ENCODE measurements around the gene CCL13. TPM values are rescaled to one million over a fixed set of nuclear protein-coding genes. Genes with fewer than 3 reads are reported as not detected.

The CCL13 gene
- total and polyA plus RNA-seq, 10 of the 15 experiments (the other 5 are each of a cell fraction or from before 2014, with no cell fraction given), result not detected

DNA sequence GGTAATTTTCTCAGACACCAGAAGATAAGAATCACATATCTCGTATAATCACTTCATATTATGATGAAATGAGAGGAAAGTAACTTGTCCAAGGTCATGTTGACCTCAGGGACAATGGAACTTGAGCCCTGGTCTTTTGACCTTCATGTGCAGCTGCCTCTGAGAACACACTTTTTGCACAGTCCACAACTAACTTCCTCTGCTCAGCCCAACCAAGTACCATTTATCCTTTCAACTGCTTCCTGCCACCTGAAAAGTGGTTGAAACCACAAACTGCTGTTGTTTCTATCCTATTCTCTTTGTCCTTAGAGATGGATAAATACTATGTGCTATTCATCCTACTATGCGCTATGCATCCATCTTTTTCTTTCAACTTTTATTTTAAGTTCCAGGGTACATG, 9.1 kb downstream of the CCL13 start (continued):
- TF ChIP-seq SKIL (IDR thresholded peaks at IDR 0.05; ENCODE audit: low read depth, poor library complexity, severe bottlenecking) (no peak), WRNIP1 (IDR thresholded peaks at IDR 0.05; ENCODE audit: borderline replicate concordance, low read depth, low read length) (no peak)
- TF ChIP-seq, protein P1, sequence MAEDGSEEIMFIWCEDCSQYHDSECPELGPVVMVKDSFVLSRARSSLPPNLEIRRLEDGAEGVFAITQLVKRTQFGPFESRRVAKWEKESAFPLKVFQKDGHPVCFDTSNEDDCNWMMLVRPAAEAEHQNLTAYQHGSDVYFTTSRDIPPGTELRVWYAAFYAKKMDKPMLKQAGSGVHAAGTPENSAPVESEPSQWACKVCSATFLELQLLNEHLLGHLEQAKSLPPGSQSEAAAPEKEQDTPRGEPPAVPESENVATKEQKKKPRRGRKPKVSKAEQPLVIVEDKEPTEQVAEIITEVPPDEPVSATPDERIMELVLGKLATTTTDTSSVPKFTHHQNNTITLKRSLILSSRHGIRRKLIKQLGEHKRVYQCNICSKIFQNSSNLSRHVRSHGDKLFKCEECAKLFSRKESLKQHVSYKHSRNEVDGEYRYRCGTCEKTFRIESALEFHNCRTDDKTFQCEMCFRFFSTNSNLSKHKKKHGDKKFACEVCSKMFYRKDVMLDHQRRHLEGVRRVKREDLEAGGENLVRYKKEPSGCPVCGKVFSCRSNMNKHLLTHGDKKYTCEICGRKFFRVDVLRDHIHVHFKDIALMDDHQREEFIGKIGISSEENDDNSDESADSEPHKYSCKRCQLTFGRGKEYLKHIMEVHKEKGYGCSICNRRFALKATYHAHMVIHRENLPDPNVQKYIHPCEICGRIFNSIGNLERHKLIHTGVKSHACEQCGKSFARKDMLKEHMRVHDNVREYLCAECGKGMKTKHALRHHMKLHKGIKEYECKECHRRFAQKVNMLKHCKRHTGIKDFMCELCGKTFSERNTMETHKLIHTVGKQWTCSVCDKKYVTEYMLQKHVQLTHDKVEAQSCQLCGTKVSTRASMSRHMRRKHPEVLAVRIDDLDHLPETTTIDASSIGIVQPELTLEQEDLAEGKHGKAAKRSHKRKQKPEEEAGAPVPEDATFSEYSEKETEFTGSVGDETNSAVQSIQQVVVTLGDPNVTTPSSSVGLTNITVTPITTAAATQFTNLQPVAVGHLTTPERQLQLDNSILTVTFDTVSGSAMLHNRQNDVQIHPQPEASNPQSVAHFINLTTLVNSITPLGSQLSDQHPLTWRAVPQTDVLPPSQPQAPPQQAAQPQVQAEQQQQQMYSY (CRISPR knock-in tag; IDR thresholded peaks at IDR 0.05), result no peak

GRCh38 chr17:34366010-34366409, 9.7 kb downstream of the CCL13 start:
- WGBS (ENCODE audit: insufficient coverage, insufficient replicate concordance, low lambda C conversion rate, missing lambda C conversion rate), result no CpG with 5 or more reads among the region's 1 CpG
- Histone ChIP-seq H4K20me1 (ENCODE audit: control insufficient read depth, insufficient read depth) (no peaks in the 10 kb centered on the region), H3K36me3 (ENCODE audit: control insufficient read depth in 2 of 2, insufficient read depth in 2 of 2, low read length in 1 of 2) (no peaks in the 10 kb centered on the region), H2AFZ (ENCODE audit: control insufficient read depth, low read depth, low read length) (no peak overlapping the region), H3K27ac (ENCODE audit: control insufficient read depth, insufficient read depth) (no peak overlapping the region), H3K27me3 (replicated peaks in 1 of 2; ENCODE audit: control insufficient read depth in 2 of 2, insufficient read depth in 2 of 2, low read length in 1 of 2) (peaks cover 2 to 18% of the 10 kb centered on the region in 2 experiments), H3K9ac (ENCODE audit: control insufficient read depth, insufficient read depth, low read length) (no peak overlapping the region), H3K4me2 (ENCODE audit: control insufficient read depth, insufficient read depth) (no peak overlapping the region), H3K79me2 (ENCODE audit: control insufficient read depth, insufficient read depth, low read length) (no peaks in the 10 kb centered on the region), H3K9me3 (replicated peaks; ENCODE audit: control insufficient read depth, insufficient read depth, low read length) (no peaks in the 10 kb centered on the region), H3K4me1 (ENCODE audit: control insufficient read depth, insufficient read depth, low read length) (peaks cover 11% of the 10 kb centered on the region), H3K4me3 (no peak overlapping the region)
- DNase-seq (ENCODE audit: low read depth, low spot score), result no peak
- BruUV-seq (replicated peaks), result no TSS peak
- ATAC-seq, result no peak
- ChIA-PET POLR2A (no interaction called here), CTCF (interaction anchor here (1.2 kb wide), 1 partner anchor 8 kb away, joined by 4 read pairs; no protein-coding TSS in a partner anchor), RAD21 (ENCODE audit: unreplicated experiment) (no interaction called here), SMC1A (ENCODE audit: uncharacterized antibody, unreplicated experiment) (no interaction called here)
- intact Hi-C loops (cut with micrococcal nuclease; ENCODE audit: unreplicated experiment), result no loop called here
- in situ Hi-C loops (cut with MboI), result no loop called here
- FAIRE-seq, result no peak
- TF ChIP-seq ATF3 (IDR thresholded peaks at IDR 0.05; ENCODE audit: borderline replicate concordance, extremely low read depth, low read depth, low read length), result no peak
- TF ChIP-seq MLLT1 (IDR thresholded peaks at IDR 0.05), result no peak
- no peak for TF ChIP-seq SIX5 (IDR thresholded peaks at IDR 0.05; ENCODE audit: low read depth, low read length, severe bottlenecking)
- TF ChIP-seq PAX5 (IDR thresholded peaks at IDR 0.05; ENCODE audit: borderline replicate concordance, low read depth, low read length), result no peak
- TF ChIP-seq, protein P2, sequence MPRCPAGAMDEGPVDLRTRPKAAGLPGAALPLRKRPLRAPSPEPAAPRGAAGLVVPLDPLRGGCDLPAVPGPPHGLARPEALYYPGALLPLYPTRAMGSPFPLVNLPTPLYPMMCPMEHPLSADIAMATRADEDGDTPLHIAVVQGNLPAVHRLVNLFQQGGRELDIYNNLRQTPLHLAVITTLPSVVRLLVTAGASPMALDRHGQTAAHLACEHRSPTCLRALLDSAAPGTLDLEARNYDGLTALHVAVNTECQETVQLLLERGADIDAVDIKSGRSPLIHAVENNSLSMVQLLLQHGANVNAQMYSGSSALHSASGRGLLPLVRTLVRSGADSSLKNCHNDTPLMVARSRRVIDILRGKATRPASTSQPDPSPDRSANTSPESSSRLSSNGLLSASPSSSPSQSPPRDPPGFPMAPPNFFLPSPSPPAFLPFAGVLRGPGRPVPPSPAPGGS (IDR thresholded peaks at IDR 0.05; ENCODE audit: borderline replicate concordance, insufficient read depth, low read depth, low read length, poor library complexity, severe bottlenecking), result no peak
- TF ChIP-seq, protein P3, sequence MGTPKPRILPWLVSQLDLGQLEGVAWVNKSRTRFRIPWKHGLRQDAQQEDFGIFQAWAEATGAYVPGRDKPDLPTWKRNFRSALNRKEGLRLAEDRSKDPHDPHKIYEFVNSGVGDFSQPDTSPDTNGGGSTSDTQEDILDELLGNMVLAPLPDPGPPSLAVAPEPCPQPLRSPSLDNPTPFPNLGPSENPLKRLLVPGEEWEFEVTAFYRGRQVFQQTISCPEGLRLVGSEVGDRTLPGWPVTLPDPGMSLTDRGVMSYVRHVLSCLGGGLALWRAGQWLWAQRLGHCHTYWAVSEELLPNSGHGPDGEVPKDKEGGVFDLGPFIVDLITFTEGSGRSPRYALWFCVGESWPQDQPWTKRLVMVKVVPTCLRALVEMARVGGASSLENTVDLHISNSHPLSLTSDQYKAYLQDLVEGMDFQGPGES (IDR thresholded peaks at IDR 0.05), result no peak

All from GM12878 (cell line).